HEK293T (cell line): ENCODE data around the gene BMP4.

Source experiments
- CTCF ChIA-PET: fragments of 350-600 bp; formaldehyde crosslinking; extraction: SDS; loops from one replicate; lab custom pipeline; 2021; ENCODE audit warnings: antibody characterized with exemption, inconsistent platforms; lab: Yijun Ruan, JAX
- POLR2A ChIA-PET: fragments of 350-600 bp; formaldehyde crosslinking; extraction: SDS; loops from one replicate; lab custom pipeline; 2020; ENCODE audit warnings: antibody characterized with exemption, inconsistent platforms; lab: Yijun Ruan, JAX
- DNase-seq: peaks from one replicate; pipeline ENCODE4 v3.0.0; 2012; ENCODE audit warnings: mixed read lengths; ENCODE audit errors: extremely low spot score
- ARNT ChIP-seq: fragments of 450-650 bp; IDR thresholded peaks from 2 replicates; pipeline ENCODE4 v1.6.1; 2017; ENCODE audit warnings: mild to moderate bottlenecking
- BHLHE40 ChIP-seq: fragments of 450-650 bp; IDR thresholded peaks from 2 replicates; pipeline ENCODE4 v1.6.1; 2016; ENCODE audit warnings: mild to moderate bottlenecking, moderate library complexity, borderline replicate concordance
- CTBP1 ChIP-seq: fragments of 450-650 bp; IDR thresholded peaks from 2 replicates; pipeline ENCODE4 v1.6.1; 2016; ENCODE audit warnings: borderline replicate concordance
- ELF4 ChIP-seq: fragments of 450-650 bp; IDR thresholded peaks from 2 replicates; pipeline ENCODE4 v1.6.1; 2017; ENCODE audit warnings: antibody characterized with exemption
- FOXA1 ChIP-seq: fragments of 450-650 bp; IDR thresholded peaks from 2 replicates; pipeline ENCODE4 v1.6.1; 2016; ENCODE audit warnings: mild to moderate bottlenecking
- FOXK2 ChIP-seq: fragments of 450-650 bp; IDR thresholded peaks from 2 replicates; pipeline ENCODE4 v1.6.1; 2016; ENCODE audit warnings: mild to moderate bottlenecking
- FOXM1 ChIP-seq: fragments of 450-650 bp; IDR thresholded peaks from 2 replicates; pipeline ENCODE4 v1.6.1; 2017; ENCODE audit warnings: mild to moderate bottlenecking, borderline replicate concordance
- HDGF ChIP-seq: fragments of 450-650 bp; IDR thresholded peaks from 2 replicates; pipeline ENCODE4 v1.6.1; 2017; ENCODE audit warnings: antibody characterized with exemption, borderline replicate concordance
- L3MBTL2 ChIP-seq: fragments of 450-650 bp; conservative IDR thresholded peaks from 2 replicates; pipeline ENCODE4 v1.6.1; 2016; ENCODE audit warnings: mild to moderate bottlenecking
- LEF1 ChIP-seq: fragments of 450-650 bp; IDR thresholded peaks from 2 replicates; pipeline ENCODE4 v1.6.1; 2017; ENCODE audit warnings: mild to moderate bottlenecking, borderline replicate concordance
- NFRKB ChIP-seq: fragments of 450-650 bp; IDR thresholded peaks from 2 replicates; pipeline ENCODE4 v1.6.1; 2016; ENCODE audit warnings: mild to moderate bottlenecking, moderate library complexity
- PKNOX1 ChIP-seq: fragments of 450-650 bp; IDR thresholded peaks from 2 replicates; pipeline ENCODE4 v1.6.1; 2016
- SP1 ChIP-seq: fragments of 450-650 bp; IDR thresholded peaks from 2 replicates; pipeline ENCODE4 v1.6.1; 2017
- SUZ12 ChIP-seq: fragments of 450-650 bp; IDR thresholded peaks from 2 replicates; pipeline ENCODE4 v1.6.1; 2016; ENCODE audit warnings: mild to moderate bottlenecking
- TARDBP ChIP-seq: fragments of 450-650 bp; IDR thresholded peaks from 2 replicates; pipeline ENCODE4 v1.6.1; 2016
- ZNF384 ChIP-seq: fragments of 450-650 bp; IDR thresholded peaks from 2 replicates; pipeline ENCODE4 v1.6.1; 2016

Gene BMP4

GRCh38 chr14:53968726-53969125 lies 12.1 kb upstream of the BMP4 start:
- DNase-seq: no peak
- ChIA-PET CTCF (no interaction called here), POLR2A (interaction anchor here (0.7 kb wide), 1 partner anchor 16 kb away, joined by 5 read pairs; no protein-coding TSS in a partner anchor)
- no peak for TF ChIP-seq ZNF384
- no peak for TF ChIP-seq LEF1
- TF ChIP-seq PKNOX1: no peak
- TF ChIP-seq FOXA1: no peak
- no peak for TF ChIP-seq SP1
- TF ChIP-seq CTBP1: no peak
- TF ChIP-seq TARDBP: no peak
- no peak for TF ChIP-seq SUZ12
- TF ChIP-seq HDGF: no peak
- no peak for TF ChIP-seq BHLHE40
- TF ChIP-seq ARNT: no peak

GRCh38 chr14:53967606-53968005 lies 11.0 kb upstream of the BMP4 start:
- TF ChIP-seq SUZ12 (no peak), FOXK2 (no peak)
- no peak for DNase-seq
- ChIA-PET POLR2A (no interaction called here), CTCF (no interaction called here)

GRCh38 chr14:53964249-53964648 lies 7.6 kb upstream of the BMP4 start:
- TF ChIP-seq PKNOX1: no peak
- TF ChIP-seq CTBP1: no peak
- TF ChIP-seq ELF4: no peak
- no peak for TF ChIP-seq HDGF
- no peak for TF ChIP-seq ZNF384
- no peak for TF ChIP-seq FOXA1
- TF ChIP-seq ARNT: no peak
- TF ChIP-seq SUZ12: no peak
- no peak for TF ChIP-seq FOXK2
- TF ChIP-seq TARDBP: no peak
- no peak for TF ChIP-seq LEF1
- no peak for TF ChIP-seq BHLHE40
- no peak for TF ChIP-seq FOXM1
- TF ChIP-seq L3MBTL2: no peak
- TF ChIP-seq SP1: no peak
- no peak for TF ChIP-seq NFRKB
- CTCF ChIA-PET: interaction anchor here (1.1 kb wide), 1 partner anchor 9 kb away, joined by 3 read pairs; no protein-coding TSS in a partner anchor
- no peak for DNase-seq
- POLR2A ChIA-PET: no interaction called here

- ChIA-PET CTCF (interaction anchor here (1.1 kb wide), 1 partner anchor 8 kb away, joined by 3 read pairs; no protein-coding TSS in a partner anchor), POLR2A (no interaction called here)
- no peak for DNase-seq
- TF ChIP-seq FOXK2: no peak
- no peak for TF ChIP-seq BHLHE40
- no peak for TF ChIP-seq CTBP1
- TF ChIP-seq SUZ12: no peak
- no peak for TF ChIP-seq SP1
- no peak for TF ChIP-seq FOXM1
- no peak for TF ChIP-seq L3MBTL2
- no peak for TF ChIP-seq ARNT
- no peak for TF ChIP-seq PKNOX1
- TF ChIP-seq ELF4: no peak
- TF ChIP-seq FOXA1: no peak
These were observed 6.9 kb upstream of the BMP4 start for GRCh38 chr14:53963320-53964227.

- no peak for DNase-seq
- ChIA-PET POLR2A (no interaction called here), CTCF (no interaction called here)
- TF ChIP-seq ELF4 (no peak), ARNT (no peak), HDGF (no peak), FOXM1 (no peak), SUZ12 (no peak), LEF1 (no peak), ZNF384 (no peak), L3MBTL2 (no peak), FOXA1 (no peak), FOXK2 (no peak), NFRKB (no peak), PKNOX1 (no peak), SP1 (no peak)
These were observed 6.3 kb upstream of the BMP4 start for GRCh38 chr14:53962953-53963319.

GRCh38 chr14:53958628-53959027 lies 2.0 kb upstream of the BMP4 start:
- ChIA-PET CTCF (no interaction called here), POLR2A (no interaction called here)
- no peak for TF ChIP-seq ARNT
- DNase-seq: no peak
